Renal pelvis (tissue), 4 donors: ENCODE results near the gene MRC2. TPM values are rescaled to one million over a fixed set of nuclear protein-coding genes. Genes with fewer than 3 reads are reported as not detected.
A peak's percentile ranks its signal among the peaks of the same experiment; 100 is the strongest.

ENCODE experiments used
- DNase-seq: peaks from one replicate; pipeline ENCODE4 v3.0.0-alpha.2; 2013
- polyA plus RNA-seq, 3 donors: library from polyadenylated mRNA; unstranded; fragments of 120-200 nt; gene quantifications; one replicate each; pipeline ENCODE4 v1.2.1, GENCODE V29; 2013; ENCODE audit not compliant: insufficient read length in 3 of 3

Gene MRC2
- polyA plus RNA-seq, 3 donors: 57.8 to 80.6 (median 79.6) TPM

- DNase-seq: no peak
Observed at GRCh38 chr17:62716834-62717588, 89.5 kb downstream of the MRC2 start.

GRCh38 chr17:62717589-62717855 is 90.1 kb downstream of the MRC2 start:
- DNase-seq: no peak

GRCh38 chr17:62717889-62718288 is 90.4 kb downstream of the MRC2 start:
- no peak for DNase-seq

GRCh38 chr17:62718429-62718828 is 91.0 kb downstream of the MRC2 start:
- no peak for DNase-seq

- no peak for DNase-seq
Observed at GRCh38 chr17:62719586-62719985, 92.1 kb downstream of the MRC2 start.

- no peak for DNase-seq
Observed at GRCh38 chr17:62720126-62720850, 92.8 kb downstream of the MRC2 start.

- DNase-seq: no peak
Observed at GRCh38 chr17:62722625-62723024, 95.2 kb downstream of the MRC2 start.

- no peak for DNase-seq
Observed at GRCh38 chr17:62723842-62724241, 96.4 kb downstream of the MRC2 start.

- no peak for DNase-seq
Observed at GRCh38 chr17:62724398-62725146, 97.1 kb downstream of the MRC2 start.

- DNase-seq: no peak
Observed at GRCh38 chr17:62725791-62726249, 98.3 kb downstream of the MRC2 start.

- no peak for DNase-seq
Observed at GRCh38 chr17:62727916-62728672, 100.6 kb downstream of the MRC2 start.

GRCh38 chr17:62732125-62732524 is 104.7 kb downstream of the MRC2 start:
- DNase-seq: no peak

GRCh38 chr17:62735044-62735651 is 107.7 kb downstream of the MRC2 start:
- DNase-seq: no peak

GRCh38 chr17:62737513-62737912 is 110.0 kb downstream of the MRC2 start:
- peak; percentile 56 for DNase-seq

GRCh38 chr17:62738281-62738680 is 110.8 kb downstream of the MRC2 start:
- no peak for DNase-seq

GRCh38 chr17:62739645-62740388 is 112.3 kb downstream of the MRC2 start:
- DNase-seq: no peak

- no peak for DNase-seq
Observed at GRCh38 chr17:62741290-62741689, 113.8 kb downstream of the MRC2 start.
